ENCODE data around the gene EHMT1. TPM values are rescaled to one million over a fixed set of nuclear protein-coding genes. Genes with fewer than 3 reads are reported as not detected.

The EHMT1 gene
- polyA plus RNA-seq, 1 of the 3 experiments (the other 2 are of a cell fraction) = 39.5 TPM

- peaks cover 19% of the 10 kb centered on the region for H4K20me1 ChIP-seq (ENCODE audit: insufficient read depth)
- DNase-seq = peak; percentile 100
- H3F3A ChIP-seq (replicated peaks; ENCODE audit: insufficient read depth) = peaks cover 3% of the 10 kb centered on the region
- no peaks in the 10 kb centered on the region for H3K9me2 ChIP-seq
- H3K4me1 ChIP-seq (ENCODE audit: control insufficient read depth in 1 of 2, insufficient read depth in 2 of 2, low read depth in 1 of 2, low read length in 1 of 2) = peaks cover 9 to 18% of the 10 kb centered on the region in 2 experiments; a peak in 2 of 4 replicates
- peak within 1 kb of the TSS in 1 of 2 experiments; percentile 28; a peak in 1 of 4 replicates for H3K27ac ChIP-seq (ENCODE audit: low read depth in 2 of 2, low read length in 1 of 2)
- 6% methylated on average over 16 of the region's 113 CpGs for WGBS (ENCODE audit: low lambda C conversion rate)
- peak within 1 kb of the TSS; percentile 84; the same call in 1 of the 2 replicates for H2AFZ ChIP-seq (ENCODE audit: low read depth)
- H3K79me2 ChIP-seq (ENCODE audit: insufficient read depth) = peaks cover 21% of the 10 kb centered on the region
- H3K9me3 ChIP-seq = no peaks in the 10 kb centered on the region
- peak within 1 kb of the TSS; percentile 96 for H3K4me2 ChIP-seq
- POLR2A ChIA-PET = interaction anchor here (1.0 kb wide), 1 partner anchor 9 kb away, joined by 8 read pairs; no protein-coding TSS in a partner anchor
- peak within 1 kb of the TSS; percentile 72 for H3K9ac ChIP-seq
- CTCF ChIA-PET = interaction anchor here (1.4 to 4.2 kb wide), 2 partner anchors 11 to 15 kb away, joined by 3 to 27 read pairs; partner anchors contain the start of genes ARRDC1 and DPH7
- H3K4me3 ChIP-seq (ENCODE audit: low read depth in 2 of 2, low read length in 1 of 2) = peak within 1 kb of the TSS; percentile 79 to 86
- H3K27me3 ChIP-seq (ENCODE audit: insufficient read depth) = no peaks in the 10 kb centered on the region
- H3K36me3 ChIP-seq (replicated peaks in 1 of 2; ENCODE audit: control insufficient read depth in 1 of 2, insufficient read depth in 2 of 2, low read length in 1 of 2) = peaks cover 6 to 28% of the 10 kb centered on the region in 2 experiments
- TF ChIP-seq FOSL2 (IDR thresholded peaks at IDR 0.05; ENCODE audit: borderline replicate concordance, low read depth) (no peak), RXRA (IDR thresholded peaks at IDR 0.05; ENCODE audit: borderline replicate concordance, low read depth) (no peak), SMC3 (IDR thresholded peaks at IDR 0.05; ENCODE audit: low read depth, low read length) (no peak), CHD2 (IDR thresholded peaks at IDR 0.05; ENCODE audit: low read length, partially characterized antibody) (peak; percentile 43), FOXM1 (IDR thresholded peaks at IDR 0.05; ENCODE audit: low read depth) (no peak), USF1 (IDR thresholded peaks at IDR 0.05; ENCODE audit: borderline replicate concordance, low read depth) (no peak), MEF2A (IDR thresholded peaks at IDR 0.05; ENCODE audit: borderline replicate concordance, low read depth) (no peak), NFIC (IDR thresholded peaks at IDR 0.05; ENCODE audit: borderline replicate concordance) (no peak), JUND (IDR thresholded peaks at IDR 0.05) (no peak), MAX (IDR thresholded peaks at IDR 0.05; ENCODE audit: low read depth) (peak; percentile 48; the same call in 1 of the 2 replicates), TCF12 (IDR thresholded peaks at IDR 0.05) (no peak), RCOR1 (IDR thresholded peaks at IDR 0.05; ENCODE audit: low read length) (no peak), IRF3 (IDR thresholded peaks at IDR 0.05; ENCODE audit: low read depth, low read length) (no peak), EP300 (IDR thresholded peaks at IDR 0.05; ENCODE audit: borderline replicate concordance in 1 of 2, low read depth in 1 of 2, low read length in 1 of 2) (no peak), SIN3A (IDR thresholded peaks at IDR 0.05; ENCODE audit: borderline replicate concordance, low read depth, low read length) (peak; percentile 72; the same call in 1 of the 2 replicates), TAF1 (IDR thresholded peaks at IDR 0.05; ENCODE audit: borderline replicate concordance, low read depth, low read length) (peak; percentile 62; the same call in 1 of the 2 replicates), TEAD4 (IDR thresholded peaks at IDR 0.05; ENCODE audit: borderline replicate concordance, insufficient read depth) (no peak), GATA2 (CRISPR knock-in tag; IDR thresholded peaks at IDR 0.05) (no peak), ZBTB33 (IDR thresholded peaks at IDR 0.05; ENCODE audit: borderline replicate concordance, low read depth) (no peak), POLR2AphosphoS5 (IDR thresholded peaks at IDR 0.05; ENCODE audit: low read depth, low read length) (0 out of 2 replicates have a peak, but pooled peaks have one; percentile 40), USF2 (IDR thresholded peaks at IDR 0.05; ENCODE audit: borderline replicate concordance, low read depth, low read length) (no peak), FOXJ3 (CRISPR knock-in tag; IDR thresholded peaks at IDR 0.05) (no peak), RAD21 (IDR thresholded peaks at IDR 0.05; ENCODE audit: low read length) (no peak), PBX3 (IDR thresholded peaks at IDR 0.05) (no peak), GABPA (IDR thresholded peaks at IDR 0.05; ENCODE audit: low read depth) (no peak)
Observed at GRCh38 chr9:137590469-137591383, 28.1 kb upstream of the EHMT1 start, which contains the start of gene ZMYND19. TSS of gene ZMYND19 (minus strand) at chr9:137590512. CDS start at chr9:137590263, 249 bp downstream.
